H1 (cell line): ENCODE data around the gene ELAVL2. TPM values are rescaled to one million over a fixed set of nuclear protein-coding genes. Genes with fewer than 3 reads are reported as not detected.

Source experiments
- CTCF ChIA-PET: fragments of 300-600 bp; sonication (Branson Sonifier 250); formaldehyde crosslinking; loops from one replicate; lab custom pipeline; 2021; ENCODE audit not compliant: partially characterized antibody; lab: Charles Lee
- POLR2A ChIA-PET: fragments of 300-600 bp; sonication (Branson Sonifier 250); formaldehyde crosslinking; loops from one replicate; lab custom pipeline; 2021; ENCODE audit warnings: inconsistent platforms; ENCODE audit not compliant: partially characterized antibody; lab: Charles Lee
- DNase-seq, 2 experiments: peaks; one replicate each; pipeline versions ENCODE4 v3.0.0 to v3.0.0-alpha.2; 2010 to 2022; ENCODE audit warnings: low spot score in 2 of 2, low read depth in 1 of 2, mixed read lengths in 1 of 2
- FAIRE-seq: peaks from 2 replicates; lab custom pipeline; 2011; peaks lifted over from hg19 to GRCh38; lab: Jason Lieb, UNC
- H2AFZ ChIP-seq: 2 replicates; pipeline ENCODE4 v1.8.1; 2012; ENCODE audit warnings: low read length, inconsistent platforms
- H2AK5ac ChIP-seq: 2 replicates; pipeline ENCODE4 v1.6.1; 2013; ENCODE audit warnings: low read depth, low read length
- H2BK120ac ChIP-seq: replicated peaks from 2 replicates; pipeline ENCODE3; 2013; ENCODE audit warnings: low read depth, low read length, inconsistent platforms
- H2BK12ac ChIP-seq: 2 replicates; pipeline ENCODE4 v1.6.1; 2013; ENCODE audit warnings: low read depth, low read length
- H2BK15ac ChIP-seq: 2 replicates; pipeline ENCODE4 v1.6.1; 2013; ENCODE audit warnings: low read length
- H2BK20ac ChIP-seq: 2 replicates; pipeline ENCODE4 v1.6.1; 2013; ENCODE audit warnings: low read length
- H2BK5ac ChIP-seq: 2 replicates; pipeline ENCODE4 v1.6.1; 2013; ENCODE audit warnings: low read depth, low read length
- H3K14ac ChIP-seq: 2 replicates; pipeline ENCODE4 v1.6.1; 2013; ENCODE audit warnings: inconsistent platforms; ENCODE audit not compliant: insufficient read length
- H3K18ac ChIP-seq: 2 replicates; pipeline ENCODE4 v1.6.1; 2013; ENCODE audit warnings: low read length; ENCODE audit errors: extremely low read depth
- H3K23ac ChIP-seq: 2 replicates; pipeline ENCODE4 v1.6.1; 2013; ENCODE audit warnings: inconsistent platforms; ENCODE audit not compliant: insufficient read length
- H3K23me2 ChIP-seq: 2 replicates; pipeline ENCODE4 v1.6.1; 2013; ENCODE audit warnings: low read depth, low read length
- H3K27ac ChIP-seq: 2 replicates; pipeline ENCODE4 v1.6.1; 2011; ENCODE audit warnings: low read depth, low read length, inconsistent platforms
- H3K27me3 ChIP-seq, 4 experiments: replicated peaks in 1 of 4; 1 replicate in 1 of 4; 2 replicates in 3 of 4; pipeline versions ENCODE4 v1.6.1 to v1.8.1; 2011 to 2013; ENCODE audit warnings: low read length in 3 of 4, mild to moderate bottlenecking in 3 of 4, inconsistent platforms in 2 of 4, mixed read lengths in 2 of 4, moderate library complexity in 1 of 4; ENCODE audit not compliant: control insufficient read depth in 3 of 4, insufficient read depth in 3 of 4; ENCODE audit errors: extremely low read depth in 1 of 4
- H3K36me3 ChIP-seq, 4 experiments: 2 replicates each; pipeline versions ENCODE4 v1.6.1 to v1.8.1; 2011 to 2013; ENCODE audit warnings: mild to moderate bottlenecking in 4 of 4, low read length in 3 of 4, moderate library complexity in 2 of 4, control low read depth in 1 of 4, inconsistent platforms in 1 of 4; ENCODE audit not compliant: insufficient read depth in 4 of 4, control insufficient read depth in 2 of 4
- H3K4ac ChIP-seq: replicated peaks from 2 replicates; pipeline ENCODE3; 2013; ENCODE audit warnings: low read length, low read depth, mixed read lengths, inconsistent platforms; ENCODE audit not compliant: insufficient read length
- H3K4me1 ChIP-seq, 4 experiments: replicated peaks in 1 of 4; 1 replicate in 1 of 4; 2 replicates in 3 of 4; pipeline versions ENCODE4 v1.6.1 to v1.8.1; 2011 to 2013; ENCODE audit warnings: low read length in 3 of 4, inconsistent platforms in 2 of 4, mixed read lengths in 1 of 4; ENCODE audit not compliant: insufficient read depth in 4 of 4, control insufficient read depth in 3 of 4
- H3K4me2 ChIP-seq, 2 experiments: 2 replicates each; pipeline versions ENCODE4 v1.6.1 to v1.8.1; 2011 to 2013; ENCODE audit warnings: low read depth in 2 of 2, low read length in 2 of 2, control low read depth in 1 of 2, inconsistent platforms in 1 of 2, mild to moderate bottlenecking in 1 of 2; ENCODE audit not compliant: insufficient read depth in 1 of 2
- H3K4me3 ChIP-seq, 4 experiments: fragments of 200-600, 300-600 bp in 1 of 4; sonication (generic), shearing (Covaris generic), sonication (Bioruptor Twin) in 1 of 4; 2 replicates each; pipeline versions ENCODE4 v1.5.1 to v1.8.1; 2011 to 2016; ENCODE audit warnings: low read length in 4 of 4, low read depth in 3 of 4, control low read depth in 2 of 4, inconsistent platforms in 2 of 4, mild to moderate bottlenecking in 2 of 4, mixed read lengths in 1 of 4, moderate library complexity in 1 of 4; ENCODE audit not compliant: insufficient read depth in 2 of 4; ENCODE audit errors: extremely low read depth in 1 of 4
- H3K56ac ChIP-seq: replicated peaks from 2 replicates; pipeline ENCODE3; 2013; ENCODE audit warnings: low read depth, mild to moderate bottlenecking, mixed read lengths, low read length, inconsistent platforms; ENCODE audit not compliant: insufficient read length
- H3K79me1 ChIP-seq: 2 replicates; pipeline ENCODE4 v1.6.1; 2013; ENCODE audit warnings: low read depth, low read length, control low read depth
- H3K79me2 ChIP-seq, 2 experiments: 2 replicates each; pipeline versions ENCODE4 v1.6.1 to v1.8.1; 2012 to 2013; ENCODE audit warnings: low read length in 2 of 2, mild to moderate bottlenecking in 2 of 2, inconsistent platforms in 1 of 2; ENCODE audit not compliant: insufficient read depth in 2 of 2, control insufficient read depth in 1 of 2
- H3K9ac ChIP-seq, 4 experiments: replicated peaks in 1 of 4; 1 replicate in 1 of 4; 2 replicates in 3 of 4; pipeline versions ENCODE4 v1.6.1 to v1.8.1; 2011 to 2013; ENCODE audit warnings: low read depth in 3 of 4, low read length in 3 of 4, control low read depth in 2 of 4, mild to moderate bottlenecking in 2 of 4, moderate library complexity in 2 of 4, inconsistent platforms in 1 of 4; ENCODE audit errors: extremely low read depth in 1 of 4
- H3K9me3 ChIP-seq, 2 experiments: 2 replicates each; pipeline versions ENCODE4 v1.6.1 to v1.8.1; 2012 to 2013; ENCODE audit warnings: mild to moderate bottlenecking in 2 of 2, moderate library complexity in 2 of 2, control low read depth in 1 of 2, inconsistent platforms in 1 of 2, low read depth in 1 of 2, low read length in 1 of 2, mixed read lengths in 1 of 2; ENCODE audit not compliant: insufficient read depth in 2 of 2
- H4K20me1 ChIP-seq, 2 experiments: replicated peaks in 1 of 2; 2 replicates each; pipeline versions ENCODE3 to v1.8.1; 2011 to 2013; ENCODE audit warnings: inconsistent platforms in 2 of 2, low read length in 2 of 2, mild to moderate bottlenecking in 1 of 2; ENCODE audit not compliant: insufficient read depth in 2 of 2, control insufficient read depth in 1 of 2
- H4K5ac ChIP-seq: 2 replicates; pipeline ENCODE4 v1.6.1; 2013; ENCODE audit warnings: low read length, low read depth, mixed read lengths, inconsistent platforms; ENCODE audit not compliant: insufficient read length
- H4K8ac ChIP-seq: 2 replicates; pipeline ENCODE4 v1.8.0; 2013; ENCODE audit warnings: mild to moderate bottlenecking, moderate library complexity, low read length, inconsistent platforms; ENCODE audit not compliant: insufficient read depth; ENCODE audit errors: extremely low read depth
- H4K91ac ChIP-seq: replicated peaks from 2 replicates; pipeline ENCODE3; 2013; ENCODE audit warnings: low read length, mixed read lengths, inconsistent platforms; ENCODE audit not compliant: insufficient read length
- BACH1 ChIP-seq: IDR thresholded peaks from 2 replicates; pipeline ENCODE4 v1.6.1; 2012; ENCODE audit warnings: low read length, improper control_type of control experiment
- E2F6 ChIP-seq: IDR thresholded peaks from 2 replicates; pipeline ENCODE4 v1.6.1; 2012; ENCODE audit warnings: inconsistent platforms
- JUND ChIP-seq: IDR thresholded peaks from 2 replicates; pipeline ENCODE4 v1.6.1; 2011; ENCODE audit warnings: mild to moderate bottlenecking, improper control_type of control experiment, low read length
- MAFK ChIP-seq: IDR thresholded peaks from 2 replicates; pipeline ENCODE4 v1.6.1; 2012; ENCODE audit warnings: low read depth, mild to moderate bottlenecking, improper control_type of control experiment, low read length
- PHF8 ChIP-seq: fragments of 200-600 bp; sonication (generic); conservative IDR thresholded peaks from 2 replicates; pipeline ENCODE4 v1.7.1; 2012; ENCODE audit warnings: low read depth, mild to moderate bottlenecking, inconsistent platforms, low read length, moderate library complexity
- POLR2A ChIP-seq, 2 experiments: IDR thresholded peaks; 1 replicate in 1 of 2; 2 replicates in 1 of 2; pipeline ENCODE4 v1.6.1; 2011; ENCODE audit warnings: low read depth in 2 of 2, low read length in 2 of 2, mild to moderate bottlenecking in 2 of 2; ENCODE audit errors: control extremely low read depth in 1 of 2
- POU5F1 ChIP-seq: IDR thresholded peaks from 2 replicates; pipeline ENCODE4 v1.6.1; 2011; ENCODE audit warnings: low read depth, mild to moderate bottlenecking, low read length, moderate library complexity
- RBBP5 ChIP-seq: IDR thresholded peaks from 2 replicates; pipeline ENCODE4 v1.7.1; 2012; ENCODE audit warnings: low read depth, mild to moderate bottlenecking, inconsistent platforms, low read length, moderate library complexity, borderline replicate concordance
- SRF ChIP-seq: IDR thresholded peaks from 2 replicates; pipeline ENCODE4 v1.6.1; 2011; ENCODE audit warnings: mild to moderate bottlenecking, low read depth, low read length, moderate library complexity
- USF2 ChIP-seq: IDR thresholded peaks from 2 replicates; pipeline ENCODE4 v1.6.1; 2011; ENCODE audit warnings: low read length, improper control_type of control experiment
- YY1 ChIP-seq: IDR thresholded peaks from 2 replicates; pipeline ENCODE4 v1.6.1; 2011; ENCODE audit warnings: low read depth, mild to moderate bottlenecking, low read length
- WGBS, 2 experiments: shearing (Covaris generic) in 1 of 2; methylation state at CpG; one replicate each; pipeline versions ENCODE4 v1.1.6 to v1.1.7; 2013 to 2015; ENCODE audit warnings: low lambda C conversion rate in 2 of 2, mixed read lengths in 2 of 2, inconsistent platforms in 1 of 2, low coverage in 1 of 2, missing lambda C conversion rate in 1 of 2; ENCODE audit not compliant: insufficient replicate concordance in 2 of 2, insufficient coverage in 1 of 2, insufficient read length in 1 of 2; ENCODE audit errors: extremely low coverage in 1 of 2, missing lambda C conversion rate in 1 of 2; 5-methylcytosine and 5-hydroxymethylcytosine counted together
- polyA plus RNA-seq, 7 experiments: library from polyadenylated mRNA; depleted of rRNA in 3 of 7; stranded (reverse) in 5 of 7; unstranded in 2 of 7; fragments of >200 nt in 5 of 7; fragments of 200-250 nt in 2 of 7; gene quantifications; 1 replicate in 5 of 7; 2 replicates in 1 of 7; 4 replicates in 1 of 7; pipeline versions ENCODE4 v1.2.1 to v1.2.3, GENCODE V29; 2011 to 2013; ENCODE audit warnings: missing spikeins in 2 of 7, mixed read lengths in 2 of 7
- total RNA-seq: library from RNA; stranded (reverse); fragmentation: NEBNext Ultra II Directional; extraction: Animal tissue kit (Norgen Biotek cat#: 25700); gene quantifications from 2 replicates; pipeline ENCODE4 v1.2.1, GENCODE V29; 2021

ELAVL2 gene
- total and polyA plus RNA-seq, 2 of the 8 experiments (the other 6 are each of a cell fraction or from before 2014, with no cell fraction given) = 4.9 to 21.9 TPM

GRCh38 chr9:23824830-23825591, 1.0 kb downstream of the ELAVL2 start:
- Histone ChIP-seq H2BK15ac (no peak overlapping the region), H3K79me2 (peaks cover 0 to 20% of the 10 kb centered on the region in 2 experiments; a peak in 2 of 4 replicates), H2BK12ac (no peak overlapping the region), H3K4me1 (peaks cover 0 to 4% (median 3%) of the 10 kb centered on the region in 4 experiments; a peak in 5 of 7 replicates), H3K4ac (no peak overlapping the region), H4K20me1 (peaks cover 3 to 11% of the 10 kb centered on the region in 2 experiments), H2BK5ac (no peak overlapping the region; the same call in 1 of the 2 replicates), H4K5ac (no peak overlapping the region), H2BK20ac (no peak overlapping the region), H3K36me3 (no peaks in the 10 kb centered on the region), H3K27ac (no peak overlapping the region), H4K8ac (no peak overlapping the region), H2BK120ac (no peak overlapping the region), H3K18ac (no peak overlapping the region; the same call in 1 of the 2 replicates), H3K79me1 (no peaks in the 10 kb centered on the region), H2AK5ac (no peak overlapping the region), H3K4me2 (peak overlapping the region; percentile 97 to 98), H3K9me3 (no peaks in the 10 kb centered on the region), H3K4me3 (peak overlapping the region; percentile 61 to 79 (median 68); a peak in 7 of 8 replicates), H3K56ac (no peak overlapping the region), H3K23me2 (peaks cover 47% of the 10 kb centered on the region), H4K91ac (no peak overlapping the region), H3K9ac (no peak overlapping the region), H3K14ac (no peak overlapping the region), H3K23ac (no peak overlapping the region), H2AFZ (no peak overlapping the region), H3K27me3 (peaks cover 5 to 32% (median 21%) of the 10 kb centered on the region in 4 experiments; a peak in 6 of 7 replicates)
- DNase-seq (peak in 1 of 2 experiments; percentile 72), FAIRE-seq (no peak)
- WGBS, 2 experiments = 2% methylated on average over 25 of the region's 25 CpGs; no CpG with 5 or more reads in 1 of the 2 experiments
- POLR2A ChIA-PET = interaction anchor here (0.6 to 1.7 kb wide), 2 partner anchors 12 to 248 kb away, joined by 3 to 9 read pairs; no protein-coding TSS in a partner anchor
- CTCF ChIA-PET = interaction anchor here (0.6 to 0.9 kb wide), 4 partner anchors 15 to 357 kb away, joined by 3 to 4 read pairs (median 3); no protein-coding TSS in a partner anchor
- TF ChIP-seq PHF8 = no peak
- TF ChIP-seq USF2 = no peak
- peak; percentile 40; the same call in 1 of the 2 replicates for TF ChIP-seq E2F6
- no peak for TF ChIP-seq RBBP5
- no peak for TF ChIP-seq POU5F1
- TF ChIP-seq SRF = no peak
- TF ChIP-seq YY1 = no peak
- TF ChIP-seq MAFK = no peak
- no peak for TF ChIP-seq JUND
- TF ChIP-seq POLR2A (IDR thresholded peaks at IDR 0.05; ENCODE audit: control extremely low read depth in 1 of 2, low read depth in 2 of 2, low read length in 2 of 2) = no peak
- TF ChIP-seq BACH1 = no peak
